ENCODE measurements around the gene LTBP1.

LTBP1 gene

GRCh38 chr2:33219850-33220275 is 273.1 kb downstream of the LTBP1 start:
- TF ChIP-seq EP300 (IDR thresholded peaks at IDR 0.05; ENCODE audit: borderline replicate concordance): no peak
- TF ChIP-seq CREB1 (IDR thresholded peaks at IDR 0.05; ENCODE audit: low read depth): no peak
- TF ChIP-seq CEBPB (IDR thresholded peaks at IDR 0.05): no peak
- no peak for TF ChIP-seq REST (IDR thresholded peaks at IDR 0.05; ENCODE audit: low read depth)
- TF ChIP-seq EGR1 (IDR thresholded peaks at IDR 0.05): no peak
- TF ChIP-seq USF1 (IDR thresholded peaks at IDR 0.05): no peak
- TF ChIP-seq TAF1 (IDR thresholded peaks at IDR 0.05; ENCODE audit: low read depth): no peak
- TF ChIP-seq FOXM1 (IDR thresholded peaks at IDR 0.05; ENCODE audit: borderline replicate concordance, low read depth): no peak
- no peak for TF ChIP-seq NFIC (IDR thresholded peaks at IDR 0.05)
- no peak for TF ChIP-seq TCF12 (IDR thresholded peaks at IDR 0.05; ENCODE audit: low read depth)
- TF ChIP-seq YY1 (IDR thresholded peaks at IDR 0.05; ENCODE audit: low read depth): no peak
- no peak for TF ChIP-seq TEAD4 (IDR thresholded peaks at IDR 0.05)
- no peak for TF ChIP-seq RAD21 (IDR thresholded peaks at IDR 0.05; ENCODE audit: low read depth)
- no peak for TF ChIP-seq ZBTB7A (IDR thresholded peaks at IDR 0.05; ENCODE audit: low read depth)
- no peak for TF ChIP-seq MAX (IDR thresholded peaks at IDR 0.05)

- TF ChIP-seq NFIC (IDR thresholded peaks at IDR 0.05): no peak
- no peak for TF ChIP-seq MAX (IDR thresholded peaks at IDR 0.05)
- TF ChIP-seq USF1 (IDR thresholded peaks at IDR 0.05): no peak
These were observed 273.8 kb downstream of the LTBP1 start for GRCh38 chr2:33220533-33220932.

- TF ChIP-seq RAD21 (IDR thresholded peaks at IDR 0.05; ENCODE audit: low read depth): no peak
- no peak for TF ChIP-seq YY1 (IDR thresholded peaks at IDR 0.05; ENCODE audit: low read depth)
- no peak for TF ChIP-seq CREB1 (IDR thresholded peaks at IDR 0.05; ENCODE audit: low read depth)
- TF ChIP-seq USF1 (IDR thresholded peaks at IDR 0.05): no peak
- no peak for TF ChIP-seq ZBTB7A (IDR thresholded peaks at IDR 0.05; ENCODE audit: low read depth)
- TF ChIP-seq MAX (IDR thresholded peaks at IDR 0.05): no peak
- no peak for TF ChIP-seq TCF12 (IDR thresholded peaks at IDR 0.05; ENCODE audit: low read depth)
- TF ChIP-seq EGR1 (IDR thresholded peaks at IDR 0.05): no peak
- TF ChIP-seq TEAD4 (IDR thresholded peaks at IDR 0.05): no peak
- TF ChIP-seq REST (IDR thresholded peaks at IDR 0.05; ENCODE audit: low read depth): no peak
- TF ChIP-seq NFIC (IDR thresholded peaks at IDR 0.05): no peak
- no peak for TF ChIP-seq FOXM1 (IDR thresholded peaks at IDR 0.05; ENCODE audit: borderline replicate concordance, low read depth)
- TF ChIP-seq EP300 (IDR thresholded peaks at IDR 0.05; ENCODE audit: borderline replicate concordance): no peak
- TF ChIP-seq CEBPB (IDR thresholded peaks at IDR 0.05): no peak
- TF ChIP-seq TAF1 (IDR thresholded peaks at IDR 0.05; ENCODE audit: low read depth): no peak
These were observed 274.5 kb downstream of the LTBP1 start for GRCh38 chr2:33221046-33221784.

GRCh38 chr2:33222309-33222708 is 275.6 kb downstream of the LTBP1 start:
- TF ChIP-seq TAF1 (IDR thresholded peaks at IDR 0.05; ENCODE audit: low read depth): no peak
- TF ChIP-seq EP300 (IDR thresholded peaks at IDR 0.05; ENCODE audit: borderline replicate concordance): no peak
- TF ChIP-seq USF1 (IDR thresholded peaks at IDR 0.05): no peak
- TF ChIP-seq YY1 (IDR thresholded peaks at IDR 0.05; ENCODE audit: low read depth): no peak
- TF ChIP-seq TCF12 (IDR thresholded peaks at IDR 0.05; ENCODE audit: low read depth): no peak
- TF ChIP-seq REST (IDR thresholded peaks at IDR 0.05; ENCODE audit: low read depth): no peak
- no peak for TF ChIP-seq CEBPB (IDR thresholded peaks at IDR 0.05)
- TF ChIP-seq RAD21 (IDR thresholded peaks at IDR 0.05; ENCODE audit: low read depth): no peak
- no peak for TF ChIP-seq CREB1 (IDR thresholded peaks at IDR 0.05; ENCODE audit: low read depth)
- TF ChIP-seq NFIC (IDR thresholded peaks at IDR 0.05): no peak
- no peak for TF ChIP-seq ZBTB7A (IDR thresholded peaks at IDR 0.05; ENCODE audit: low read depth)

Data from Ishikawa (cell line).